ENCODE measurements around the gene PLB1. TPM values are rescaled to one million over a fixed set of nuclear protein-coding genes. Genes with fewer than 3 reads are reported as not detected.

The PLB1 gene
- total and polyA plus RNA-seq, 12 donors = 1.0 to 51.1 (median 8.3) TPM

GRCh38 chr2:28558918-28559317 is 63.1 kb downstream of the PLB1 start:
- Histone ChIP-seq H3K36me3 (replicated peaks in 1 of 2) (no peaks in the 10 kb centered on the region), H3K27me3 (no peaks in the 10 kb centered on the region), H3K9me3 (replicated peaks in 1 of 3) (no peaks in the 10 kb centered on the region), H3K27ac (no peak overlapping the region), H3K4me1 (replicated peaks in 1 of 2) (peaks cover 0 to 6% of the 10 kb centered on the region in 2 donors), H3K4me3 (no peak overlapping the region)
- peak in 5 of 7 donors; percentile 47 to 76 (median 69) for DNase-seq
- WGBS, 4 donors = 72 to 85% (median 78%) methylated on average over 4 of the region's 4 CpGs
- intact Hi-C loops (cut with DNase I) = no loop called here
- no peak for TF ChIP-seq CTCF (IDR thresholded peaks at IDR 0.05)

GRCh38 chr2:28563869-28564268 is 68.0 kb downstream of the PLB1 start:
- H3K36me3 ChIP-seq (replicated peaks in 1 of 2) = no peaks in the 10 kb centered on the region
- no peak overlapping the region for H3K4me3 ChIP-seq
- no peaks in the 10 kb centered on the region for H3K27me3 ChIP-seq
- no peaks in the 10 kb centered on the region for H3K4me1 ChIP-seq (replicated peaks in 1 of 2)
- no peaks in the 10 kb centered on the region for H3K9me3 ChIP-seq (replicated peaks in 1 of 3)
- 92 to 100% (median 94%) methylated on average over 1 of the region's 1 CpG for WGBS, 4 donors
- TF ChIP-seq CTCF (IDR thresholded peaks at IDR 0.05) (no peak), POLR2A (IDR thresholded peaks at IDR 0.05) (no peak)
- intact Hi-C loops (cut with DNase I) = no loop called here
- DNase-seq = no peak
- H3K27ac ChIP-seq = no peak overlapping the region

- Histone ChIP-seq H3K9me3 (replicated peaks in 1 of 3) (no peaks in the 10 kb centered on the region), H3K27me3 (no peaks in the 10 kb centered on the region), H3K4me3 (no peak overlapping the region), H3K4me1 (replicated peaks in 1 of 2) (no peaks in the 10 kb centered on the region), H3K27ac (no peak overlapping the region), H3K36me3 (replicated peaks in 1 of 2) (no peaks in the 10 kb centered on the region)
- TF ChIP-seq POLR2A (IDR thresholded peaks at IDR 0.05) (no peak), CTCF (IDR thresholded peaks at IDR 0.05) (no peak)
- WGBS, 4 donors = 96 to 98% (median 96%) methylated on average over 3 to 4 of the region's 4 CpGs
- intact Hi-C loops (cut with DNase I) = no loop called here
- DNase-seq = no peak
These were observed 68.5 kb downstream of the PLB1 start for GRCh38 chr2:28564346-28564745.

GRCh38 chr2:28565033-28565432 is 69.2 kb downstream of the PLB1 start:
- intact Hi-C loops (cut with DNase I) = no loop called here
- TF ChIP-seq CTCF (IDR thresholded peaks at IDR 0.05) (no peak), POLR2A (IDR thresholded peaks at IDR 0.05) (no peak)
- no peak overlapping the region for H3K4me3 ChIP-seq

More at GRCh38 chr2:28565033-28565432, 69.2 kb downstream of the PLB1 start:
- Histone ChIP-seq H3K36me3 (replicated peaks in 1 of 2) (no peaks in the 10 kb centered on the region), H3K27me3 (no peaks in the 10 kb centered on the region), H3K4me1 (replicated peaks in 1 of 2) (no peaks in the 10 kb centered on the region), H3K27ac (no peak overlapping the region), H3K9me3 (replicated peaks in 1 of 3) (no peaks in the 10 kb centered on the region)
- no peak for DNase-seq
- 93 to 100% (median 98%) methylated on average over 4 of the region's 4 CpGs for WGBS, 4 donors

Measured in adrenal gland (tissue), 12 donors.